ENCODE data around the gene FBXL14. TPM values are rescaled to one million over a fixed set of nuclear protein-coding genes. Genes with fewer than 3 reads are reported as not detected.
A peak's percentile ranks its signal among the peaks of the same experiment; 100 is the strongest.

FBXL14 gene
- total RNA-seq, 4 donors from 2014 or later: 6.3 to 20.4 (median 12.7) TPM

- no peak overlapping the region for H3K27ac ChIP-seq
- TF ChIP-seq CTCF (IDR thresholded peaks at IDR 0.05) (no peak), POLR2A (IDR thresholded peaks at IDR 0.05) (no peak)
These were observed 11.7 kb downstream of the FBXL14 start for GRCh38 chr12:1582709-1583050.

GRCh38 chr12:1581973-1582708, 12.2 kb downstream of the FBXL14 start:
- H3K4me3 ChIP-seq: no peak overlapping the region
- DNase-seq: no peak
- H3K27me3 ChIP-seq: no peaks in the 10 kb centered on the region
- H3K4me1 ChIP-seq: peaks cover 0 to 3% (median 0%) of the 10 kb centered on the region in 4 donors
- no peaks in the 10 kb centered on the region for H3K9me3 ChIP-seq
- H3K36me3 ChIP-seq: peaks cover 0 to 4% (median 0%) of the 10 kb centered on the region in 3 donors
- H3K27ac ChIP-seq: no peak overlapping the region
- no peak for TF ChIP-seq CTCF (IDR thresholded peaks at IDR 0.05)
- no peak for TF ChIP-seq POLR2A (IDR thresholded peaks at IDR 0.05)

More at GRCh38 chr12:1582709-1583050, 11.7 kb downstream of the FBXL14 start:
- H3K9me3 ChIP-seq: no peaks in the 10 kb centered on the region
- peaks cover 0 to 5% (median 0%) of the 10 kb centered on the region in 4 donors for H3K4me1 ChIP-seq
- no peaks in the 10 kb centered on the region for H3K27me3 ChIP-seq
- DNase-seq: no peak
- peaks cover 0 to 4% (median 0%) of the 10 kb centered on the region in 3 donors for H3K36me3 ChIP-seq
- H3K4me3 ChIP-seq: no peak overlapping the region

- peaks cover 0 to 11% (median 0%) of the 10 kb centered on the region in 4 donors for H3K4me1 ChIP-seq
- H3K9me3 ChIP-seq: no peaks in the 10 kb centered on the region
- DNase-seq: no peak
- no peaks in the 10 kb centered on the region for H3K27me3 ChIP-seq
- peaks cover 0 to under 1% (median 0%) of the 10 kb centered on the region in 3 donors for H3K36me3 ChIP-seq
- TF ChIP-seq CTCF (IDR thresholded peaks at IDR 0.05) (no peak), POLR2A (IDR thresholded peaks at IDR 0.05) (no peak)
- H3K4me3 ChIP-seq: no peak overlapping the region
- H3K27ac ChIP-seq: no peak overlapping the region
These were observed 13.9 kb downstream of the FBXL14 start for GRCh38 chr12:1580526-1580925.

GRCh38 chr12:1579651-1580435, 14.5 kb downstream of the FBXL14 start:
- no peaks in the 10 kb centered on the region for H3K27me3 ChIP-seq
- TF ChIP-seq CTCF (IDR thresholded peaks at IDR 0.05): no peak
- TF ChIP-seq POLR2A (IDR thresholded peaks at IDR 0.05): no peak
- H3K27ac ChIP-seq: no peak overlapping the region
- no peaks in the 10 kb centered on the region for H3K36me3 ChIP-seq
- H3K4me3 ChIP-seq: no peak overlapping the region
- H3K9me3 ChIP-seq: no peaks in the 10 kb centered on the region
- DNase-seq: no peak
- H3K4me1 ChIP-seq: peaks cover 0 to 15% (median 0%) of the 10 kb centered on the region in 4 donors

- Histone ChIP-seq H3K9me3 (no peaks in the 10 kb centered on the region), H3K36me3 (no peaks in the 10 kb centered on the region), H3K4me3 (peak overlapping the region in 1 of 4 donors; percentile 11), H3K27ac (peak overlapping the region; percentile 27 to 63 (median 39)), H3K4me1 (peaks cover 0 to 12% (median 0%) of the 10 kb centered on the region in 4 donors), H3K27me3 (no peaks in the 10 kb centered on the region)
- no peak for DNase-seq
- TF ChIP-seq CTCF (IDR thresholded peaks at IDR 0.05) (no peak), POLR2A (IDR thresholded peaks at IDR 0.05) (no peak)
These were observed 17.8 kb downstream of the FBXL14 start for GRCh38 chr12:1576410-1577241.
